Measurements from ENCODE around the gene SCN11A.

DNA sequence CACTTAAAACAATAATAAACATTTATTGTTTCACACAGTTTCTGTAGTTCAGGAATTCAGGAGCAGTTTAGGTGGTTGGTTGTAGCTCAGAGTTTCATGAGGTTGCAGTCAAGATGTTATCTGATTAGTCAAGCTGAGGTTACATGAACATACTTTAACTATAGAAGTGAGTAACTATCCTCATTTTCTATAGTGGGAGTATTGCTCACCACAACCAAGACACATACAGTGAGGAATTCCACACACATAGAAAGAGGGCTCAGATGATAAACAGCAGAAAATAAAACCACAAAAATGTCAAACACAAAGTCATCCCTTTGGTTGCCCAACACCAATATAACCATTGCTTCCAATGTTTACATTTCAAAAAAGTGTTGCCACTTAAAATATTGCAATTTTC is 13.6 kb downstream of the SCN11A start:
- TF ChIP-seq, protein P1, sequence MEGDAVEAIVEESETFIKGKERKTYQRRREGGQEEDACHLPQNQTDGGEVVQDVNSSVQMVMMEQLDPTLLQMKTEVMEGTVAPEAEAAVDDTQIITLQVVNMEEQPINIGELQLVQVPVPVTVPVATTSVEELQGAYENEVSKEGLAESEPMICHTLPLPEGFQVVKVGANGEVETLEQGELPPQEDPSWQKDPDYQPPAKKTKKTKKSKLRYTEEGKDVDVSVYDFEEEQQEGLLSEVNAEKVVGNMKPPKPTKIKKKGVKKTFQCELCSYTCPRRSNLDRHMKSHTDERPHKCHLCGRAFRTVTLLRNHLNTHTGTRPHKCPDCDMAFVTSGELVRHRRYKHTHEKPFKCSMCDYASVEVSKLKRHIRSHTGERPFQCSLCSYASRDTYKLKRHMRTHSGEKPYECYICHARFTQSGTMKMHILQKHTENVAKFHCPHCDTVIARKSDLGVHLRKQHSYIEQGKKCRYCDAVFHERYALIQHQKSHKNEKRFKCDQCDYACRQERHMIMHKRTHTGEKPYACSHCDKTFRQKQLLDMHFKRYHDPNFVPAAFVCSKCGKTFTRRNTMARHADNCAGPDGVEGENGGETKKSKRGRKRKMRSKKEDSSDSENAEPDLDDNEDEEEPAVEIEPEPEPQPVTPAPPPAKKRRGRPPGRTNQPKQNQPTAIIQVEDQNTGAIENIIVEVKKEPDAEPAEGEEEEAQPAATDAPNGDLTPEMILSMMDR (IDR thresholded peaks at IDR 0.05): no peak
- TF ChIP-seq EP300 (IDR thresholded peaks at IDR 0.05): no peak

Data from upper lobe of left lung (tissue), 4 donors.